Cardiac fibroblast (primary cell): ENCODE data around the gene NAA40.
A peak's percentile ranks its signal among the peaks of the same experiment; 100 is the strongest.

Experiments used
- DNase-seq, 2 donors: peaks; one replicate each; pipeline versions ENCODE4 v3.0.0 to v3.0.0-alpha.2; 2010; ENCODE audit warnings: low read depth in 2 of 2
- H3K4me3 ChIP-seq, 2 donors: replicated peaks in 1 of 2; 1 replicate in 1 of 2; 2 replicates in 1 of 2; pipeline ENCODE4 v1.5.1; 2011; ENCODE audit warnings: low read depth in 2 of 2, low read length in 2 of 2, mild to moderate bottlenecking in 2 of 2, moderate library complexity in 1 of 2
- TF ChIP-seq, protein P1 (sequence below): IDR thresholded peaks from one replicate; pipeline ENCODE4 v1.5.1; 2011; ENCODE audit warnings: low read depth, mild to moderate bottlenecking, low read length, inconsistent platforms

The NAA40 gene

DNA sequence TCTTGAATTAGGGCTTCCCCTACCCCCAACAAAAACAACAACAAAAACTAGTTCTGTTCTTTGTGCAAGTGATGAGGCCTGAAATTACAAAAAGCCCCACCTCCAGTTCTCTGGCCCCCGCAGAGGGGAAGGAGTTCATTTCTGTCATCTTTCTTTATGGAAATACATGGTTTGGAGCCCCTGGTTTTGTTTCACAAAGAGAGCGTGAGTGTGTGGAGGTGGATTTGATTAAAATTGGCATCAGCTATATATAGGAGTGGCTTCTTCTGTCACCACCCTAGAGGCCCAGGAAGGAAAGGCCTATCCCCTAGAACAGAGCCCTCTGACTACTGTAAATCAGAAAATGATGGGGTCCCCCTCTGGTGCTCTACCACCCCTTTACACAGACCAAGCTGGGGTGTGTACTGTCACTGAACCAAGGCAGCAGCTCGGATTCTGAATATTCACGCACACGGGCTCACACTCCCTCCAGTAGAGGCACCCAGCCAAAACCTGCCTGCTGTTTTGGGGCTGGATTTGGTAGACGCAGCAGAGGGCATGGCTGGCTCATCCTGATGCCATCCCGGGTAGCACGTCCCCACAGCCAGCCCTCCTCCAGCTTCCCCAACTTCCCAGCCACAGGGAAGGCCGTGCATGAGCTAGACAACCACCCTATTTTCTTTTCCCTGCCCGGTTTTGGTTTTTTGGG is 41.2 kb upstream of the NAA40 start:
- no peak overlapping the region for H3K4me3 ChIP-seq
- no peak for DNase-seq
- TF ChIP-seq, protein P1, sequence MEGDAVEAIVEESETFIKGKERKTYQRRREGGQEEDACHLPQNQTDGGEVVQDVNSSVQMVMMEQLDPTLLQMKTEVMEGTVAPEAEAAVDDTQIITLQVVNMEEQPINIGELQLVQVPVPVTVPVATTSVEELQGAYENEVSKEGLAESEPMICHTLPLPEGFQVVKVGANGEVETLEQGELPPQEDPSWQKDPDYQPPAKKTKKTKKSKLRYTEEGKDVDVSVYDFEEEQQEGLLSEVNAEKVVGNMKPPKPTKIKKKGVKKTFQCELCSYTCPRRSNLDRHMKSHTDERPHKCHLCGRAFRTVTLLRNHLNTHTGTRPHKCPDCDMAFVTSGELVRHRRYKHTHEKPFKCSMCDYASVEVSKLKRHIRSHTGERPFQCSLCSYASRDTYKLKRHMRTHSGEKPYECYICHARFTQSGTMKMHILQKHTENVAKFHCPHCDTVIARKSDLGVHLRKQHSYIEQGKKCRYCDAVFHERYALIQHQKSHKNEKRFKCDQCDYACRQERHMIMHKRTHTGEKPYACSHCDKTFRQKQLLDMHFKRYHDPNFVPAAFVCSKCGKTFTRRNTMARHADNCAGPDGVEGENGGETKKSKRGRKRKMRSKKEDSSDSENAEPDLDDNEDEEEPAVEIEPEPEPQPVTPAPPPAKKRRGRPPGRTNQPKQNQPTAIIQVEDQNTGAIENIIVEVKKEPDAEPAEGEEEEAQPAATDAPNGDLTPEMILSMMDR = no peak

- H3K4me3 ChIP-seq = no peak overlapping the region
- peak; percentile 41 for DNase-seq
- TF ChIP-seq, protein P1 = peak; percentile 36
Measured at GRCh38 chr11:63901660-63902059, 37.1 kb upstream of the NAA40 start.

GRCh38 chr11:63903884-63904283 is 34.9 kb upstream of the NAA40 start:
- no peak overlapping the region for H3K4me3 ChIP-seq
- TF ChIP-seq, protein P1 = no peak
- DNase-seq = no peak

GRCh38 chr11:63904743-63905142 is 34.1 kb upstream of the NAA40 start:
- H3K4me3 ChIP-seq = no peak overlapping the region
- TF ChIP-seq, protein P1 = no peak
- no peak for DNase-seq

DNA sequence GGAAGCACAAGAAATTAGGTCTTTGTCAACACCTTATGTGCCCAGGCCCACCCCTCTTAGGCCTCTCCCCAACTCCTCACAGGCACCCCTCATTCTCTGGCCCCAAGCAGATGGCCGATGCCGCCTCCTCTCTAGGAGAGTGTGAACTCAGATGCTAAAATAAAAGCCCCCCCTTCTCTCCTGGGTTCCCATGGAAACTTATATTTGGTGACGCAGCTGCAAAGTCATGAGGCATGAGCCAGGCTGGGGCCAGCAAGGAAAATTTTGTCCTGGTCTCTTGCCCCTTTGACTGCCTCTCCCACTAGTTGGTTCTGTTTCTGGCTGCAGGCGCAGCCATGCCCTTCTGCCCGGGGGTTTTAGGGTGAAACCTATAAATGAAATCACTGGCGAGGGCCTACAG is 33.6 kb upstream of the NAA40 start:
- DNase-seq = no peak
- TF ChIP-seq, protein P1 = no peak
- H3K4me3 ChIP-seq = no peak overlapping the region

GRCh38 chr11:63906087-63906486 is 32.7 kb upstream of the NAA40 start:
- H3K4me3 ChIP-seq = no peak overlapping the region
- DNase-seq = no peak
- TF ChIP-seq, protein P1 = no peak

- no peak overlapping the region for H3K4me3 ChIP-seq
- peak; percentile 33 to 39 for DNase-seq
- TF ChIP-seq, protein P1 = no peak
Measured at GRCh38 chr11:63906585-63906984, 32.2 kb upstream of the NAA40 start.
